ENCODE results near the gene NAA38.

GRCh38 chr17:7903154-7904103 lies 46.1 kb upstream of the NAA38 start:
- TF ChIP-seq CTCF (IDR thresholded peaks at IDR 0.05) (no peak), EZH2 (IDR thresholded peaks at IDR 0.05; ENCODE audit: borderline replicate concordance, insufficient read depth, low read depth, low read length, poor library complexity, severe bottlenecking) (no peak)

Data from B cell (primary cell).